GM19099 (cell line): Measurements from ENCODE around the gene USP31.

ENCODE experiments used
- POLR2A ChIP-seq: IDR thresholded peaks from 3 replicates; pipeline ENCODE4 v1.6.1; 2011; ENCODE audit warnings: low read depth; ENCODE audit not compliant: insufficient read length; ENCODE audit errors: extremely low read depth

Gene USP31

GRCh38 chr16:23071196-23072083 is 77.8 kb downstream of the USP31 start:
- no peak for TF ChIP-seq POLR2A

DNA sequence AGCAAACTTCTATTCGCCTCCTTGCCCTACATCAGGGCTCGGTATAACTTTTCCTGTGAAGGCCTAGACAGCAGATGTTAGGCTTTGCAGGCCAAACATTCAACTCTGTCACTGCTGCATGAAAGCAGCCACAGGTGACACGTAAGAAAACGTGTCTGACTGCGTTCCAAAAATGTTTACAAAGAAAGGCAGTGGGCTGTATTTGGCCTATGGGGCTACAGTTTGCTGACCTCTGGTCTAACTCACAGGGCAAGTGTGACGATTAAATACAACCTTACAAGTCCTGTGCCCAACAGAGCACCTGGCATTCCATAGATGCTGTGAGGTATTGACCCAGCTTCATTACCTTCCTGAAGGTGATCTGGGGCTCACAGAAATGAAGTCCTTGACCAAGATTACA is 79.4 kb downstream of the USP31 start:
- TF ChIP-seq POLR2A: no peak

GRCh38 chr16:23068079-23068736 is 81.0 kb downstream of the USP31 start:
- no peak for TF ChIP-seq POLR2A

DNA sequence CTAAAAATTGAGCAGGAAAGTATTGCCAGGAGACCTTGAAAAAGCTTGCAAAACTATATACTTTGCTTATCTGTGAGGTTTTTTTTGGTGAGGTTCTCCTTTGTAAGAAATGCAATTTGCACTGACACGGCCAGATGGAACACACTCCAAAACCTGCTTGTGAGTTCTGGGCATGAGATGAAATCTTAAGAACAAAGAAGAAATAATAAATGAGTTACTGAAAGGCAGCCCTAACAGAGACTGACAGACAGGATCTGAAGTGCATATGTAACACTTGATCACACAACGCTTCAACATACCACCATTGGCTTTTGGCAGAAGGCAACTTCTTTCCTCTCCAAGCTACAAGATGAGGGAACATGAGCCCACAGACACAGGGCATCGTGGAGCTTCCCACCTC is 82.6 kb downstream of the USP31 start:
- TF ChIP-seq POLR2A: no peak

DNA sequence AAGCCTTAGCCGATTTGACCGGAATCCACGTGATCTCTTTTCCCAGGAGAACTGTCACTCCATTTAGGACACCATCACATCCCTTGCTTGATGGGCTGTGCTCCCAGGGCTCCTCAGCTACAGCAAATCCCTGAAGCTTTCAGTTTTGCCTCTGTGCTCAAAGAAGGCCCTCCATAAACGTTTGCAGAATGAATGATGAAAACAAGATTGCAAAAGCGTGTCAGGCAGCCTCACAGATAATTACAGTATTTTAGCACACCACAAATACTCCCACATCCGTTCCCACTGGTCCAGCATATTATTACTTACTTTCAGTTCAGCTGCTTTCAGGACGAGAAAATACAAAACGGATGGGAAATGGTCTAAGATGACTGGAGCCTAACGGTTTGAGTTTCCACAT is 84.6 kb downstream of the USP31 start:
- TF ChIP-seq POLR2A: no peak

GRCh38 chr16:23062524-23062923 is 86.7 kb downstream of the USP31 start:
- TF ChIP-seq POLR2A: no peak

DNA sequence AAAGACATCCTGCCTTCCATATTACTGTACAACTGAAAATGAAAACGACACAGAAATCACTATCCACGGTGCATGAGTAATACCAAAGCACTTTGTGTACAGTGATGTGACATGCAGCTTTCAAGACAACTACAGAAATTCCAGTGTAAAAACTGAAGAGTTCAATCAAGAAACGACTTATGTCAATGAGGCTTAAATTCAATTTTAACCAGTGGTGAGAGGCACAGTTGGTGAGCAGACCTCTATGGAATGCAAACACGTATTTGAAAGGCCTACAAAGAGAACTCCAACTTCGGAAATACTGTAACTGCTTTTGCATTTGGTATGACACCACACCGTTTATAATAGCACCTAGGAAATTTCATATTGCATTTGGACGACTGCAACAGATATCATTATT is 87.6 kb downstream of the USP31 start:
- TF ChIP-seq POLR2A: no peak

DNA sequence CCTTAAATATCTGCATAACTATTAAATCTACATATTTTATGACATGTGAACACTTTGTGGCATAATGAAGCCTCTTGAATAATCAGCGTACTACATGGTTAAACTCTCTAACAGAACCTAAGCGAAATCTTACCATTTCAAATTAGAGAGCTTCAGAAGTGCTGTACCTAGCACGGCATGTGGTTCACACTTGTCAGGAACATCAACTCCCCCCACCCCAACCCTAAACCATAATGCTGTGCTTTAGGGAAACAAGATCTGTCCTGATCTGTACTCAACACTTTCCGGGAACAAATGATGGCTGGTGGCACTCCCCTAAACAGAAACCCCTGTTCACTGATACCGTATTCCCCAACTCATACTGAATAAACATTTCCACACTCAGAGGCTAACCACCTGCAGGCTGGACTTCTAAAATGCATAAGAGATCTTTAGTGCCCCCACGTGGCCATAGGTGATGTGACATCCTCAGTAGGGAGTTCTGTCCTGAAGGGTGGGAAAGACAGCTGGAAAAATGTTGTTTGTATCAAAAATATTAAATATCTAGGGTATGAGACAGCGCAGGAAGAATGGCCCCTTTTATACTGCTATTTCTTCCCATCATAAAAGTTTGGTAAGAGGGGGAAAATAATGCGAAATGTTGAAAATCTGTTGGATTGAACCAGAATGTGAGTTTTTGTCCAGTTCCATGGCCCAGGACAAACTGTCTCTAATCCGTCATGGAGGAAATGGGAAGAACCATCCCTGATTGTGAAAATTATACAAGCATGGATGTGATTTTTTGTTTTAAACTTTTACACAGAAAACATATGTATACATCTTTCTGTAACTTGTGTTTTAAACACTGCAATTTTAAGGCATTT is 88.6 kb downstream of the USP31 start:
- TF ChIP-seq POLR2A: no peak

- TF ChIP-seq POLR2A: no peak
Observed at GRCh38 chr16:23059433-23059832, 89.8 kb downstream of the USP31 start.

- TF ChIP-seq POLR2A: no peak
Observed at GRCh38 chr16:23058576-23058975, 90.7 kb downstream of the USP31 start.

DNA sequence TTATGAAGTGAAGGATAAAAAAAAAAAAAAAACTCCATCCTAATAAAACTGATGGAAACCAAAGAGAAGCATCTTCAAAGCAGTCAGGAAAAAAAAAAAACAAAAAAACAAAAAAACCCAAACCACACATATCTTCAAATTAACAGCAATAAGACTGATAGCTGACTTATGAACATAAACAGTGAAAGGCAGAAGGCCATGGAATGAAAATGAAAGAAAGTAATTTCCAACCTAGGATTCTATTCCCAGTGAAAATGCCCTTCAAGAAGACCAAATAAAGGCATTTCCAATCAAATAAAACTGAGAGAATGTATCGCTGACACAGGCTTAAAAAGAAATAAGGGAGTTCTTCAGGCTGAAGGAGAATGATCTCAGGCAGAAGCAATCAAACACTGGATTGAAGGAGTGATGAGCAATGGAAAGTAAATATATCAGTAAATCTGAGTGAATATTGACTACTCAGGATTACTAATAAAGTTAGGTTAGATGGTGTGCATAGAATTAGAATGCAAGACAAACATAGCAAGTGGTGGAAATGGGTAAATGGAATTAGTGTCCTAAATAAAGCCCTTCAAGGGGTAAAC is 92.1 kb downstream of the USP31 start:
- no peak for TF ChIP-seq POLR2A

- no peak for TF ChIP-seq POLR2A
Observed at GRCh38 chr16:23055481-23055880, 93.8 kb downstream of the USP31 start.

GRCh38 chr16:23052908-23053580 is 96.2 kb downstream of the USP31 start:
- no peak for TF ChIP-seq POLR2A

- no peak for TF ChIP-seq POLR2A
Observed at GRCh38 chr16:23052221-23052620, 97.0 kb downstream of the USP31 start.

DNA sequence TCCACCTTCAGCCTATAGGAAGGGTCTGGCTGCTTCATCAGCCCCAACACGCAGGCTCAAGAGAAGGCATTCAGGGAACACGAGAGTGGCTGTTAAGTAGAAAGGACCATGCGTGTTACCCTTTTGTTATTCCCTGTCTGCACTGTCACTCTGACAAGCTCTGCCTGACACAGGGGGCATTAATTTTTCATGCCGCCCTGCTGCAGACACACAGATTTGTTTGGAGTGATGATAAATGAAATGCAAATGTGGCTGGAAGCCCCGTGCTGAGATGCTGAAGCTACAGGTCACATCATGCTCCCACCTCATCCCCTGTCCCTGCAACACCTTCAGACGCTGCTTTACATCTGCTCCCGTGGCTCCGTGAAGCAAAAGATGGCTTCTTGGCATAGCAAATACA is 97.7 kb downstream of the USP31 start:
- no peak for TF ChIP-seq POLR2A

DNA sequence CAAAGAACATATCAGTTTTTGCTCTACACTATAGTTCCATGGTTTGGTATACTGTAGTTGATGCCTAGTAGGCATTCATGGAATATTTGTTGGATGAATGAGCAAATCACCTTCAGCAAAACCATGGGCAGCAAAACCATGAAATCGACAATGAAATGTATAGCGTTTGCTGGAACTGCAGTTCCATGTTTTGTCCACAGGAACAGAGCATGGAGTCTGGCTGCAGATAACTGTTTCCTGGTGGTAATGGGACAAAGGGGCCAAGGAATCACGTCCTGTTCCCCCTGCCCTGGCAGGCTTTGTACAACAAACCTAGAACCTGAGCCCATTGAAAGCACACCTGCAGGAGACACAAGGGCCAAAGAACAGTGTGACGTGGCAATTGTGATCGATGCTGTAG is 101.1 kb downstream of the USP31 start:
- no peak for TF ChIP-seq POLR2A
